SU-DHL-6 (cell line): ENCODE data around the gene SPSB3.

Experiments
- H2AFZ ChIP-seq: fragments of 200-600 bp; sonication (generic); 2 replicates; pipeline ENCODE4 v1.6.1; 2014; ENCODE audit warnings: low read depth, mild to moderate bottlenecking, moderate library complexity, mixed read lengths, antibody characterized with exemption, low read length; ENCODE audit not compliant: severe bottlenecking
- H3F3A ChIP-seq: fragments of 200-600 bp; shearing (Covaris generic); 2 replicates; pipeline ENCODE4 v1.6.0; 2016; ENCODE audit warnings: antibody characterized with exemption, mild to moderate bottlenecking; ENCODE audit not compliant: insufficient read depth
- H3K27ac ChIP-seq: fragments of 200-600 bp; sonication (generic); 2 replicates; pipeline ENCODE4 v1.5.1; 2016; ENCODE audit warnings: low read depth, mild to moderate bottlenecking, low read length, moderate library complexity, mixed read lengths
- H3K27me3 ChIP-seq: fragments of 200-600 bp; sonication (generic), shearing (Covaris generic); 2 replicates; pipeline ENCODE4 v1.6.0; 2014; ENCODE audit warnings: mild to moderate bottlenecking, low read length
- H3K36me3 ChIP-seq: fragments of 200-600 bp; sonication (generic); 2 replicates; pipeline ENCODE4 v1.6.1; 2014; ENCODE audit warnings: mild to moderate bottlenecking, low read length, mixed read lengths
- H3K4me2 ChIP-seq: fragments of 300-600, 200-600 bp; shearing (Covaris generic), sonication (generic); 2 replicates; pipeline ENCODE4 v1.6.0; 2014; ENCODE audit warnings: low read length, low read depth, mild to moderate bottlenecking; ENCODE audit not compliant: poor library complexity, severe bottlenecking
- H3K4me3 ChIP-seq: fragments of 200-600 bp; sonication (generic); 2 replicates; pipeline ENCODE4 v1.5.1; 2014; ENCODE audit warnings: antibody characterized with exemption, low read length, mild to moderate bottlenecking, mixed read lengths; ENCODE audit not compliant: insufficient read depth, poor library complexity, severe bottlenecking
- H3K79me2 ChIP-seq: fragments of 200-600 bp; sonication (generic); 2 replicates; pipeline ENCODE4 v1.6.1; 2014; ENCODE audit warnings: mild to moderate bottlenecking, low read length, moderate library complexity; ENCODE audit not compliant: insufficient read depth
- H3K9ac ChIP-seq: fragments of 200-600 bp; sonication (generic); 2 replicates; pipeline ENCODE4 v1.7.0; 2014; ENCODE audit warnings: mild to moderate bottlenecking, low read length
- H3K9me2 ChIP-seq: fragments of 200-600 bp; sonication (generic); replicated peaks from 2 replicates; pipeline ENCODE4 v1.6.1; 2014; ENCODE audit warnings: low read length; ENCODE audit not compliant: insufficient read depth
- H3K9me3 ChIP-seq: fragments of 200-600 bp; sonication (generic); 2 replicates; pipeline ENCODE4 v1.6.1; 2014; ENCODE audit warnings: low read length, mixed read lengths; ENCODE audit not compliant: insufficient read depth
- H4K20me1 ChIP-seq: fragments of 200-600 bp; sonication (generic); 2 replicates; pipeline ENCODE4 v1.6.1; 2014; ENCODE audit warnings: low read depth, mild to moderate bottlenecking, antibody characterized with exemption, low read length, moderate library complexity, mixed read lengths
- EZH2phosphoT487 ChIP-seq: fragments of 200-600 bp; sonication (generic), shearing (Covaris generic); conservative IDR thresholded peaks from 2 replicates; pipeline ENCODE4 v1.6.1; 2018; ENCODE audit warnings: mild to moderate bottlenecking, antibody characterized with exemption, low read length, moderate library complexity, mixed read lengths
- TF ChIP-seq, protein P1 (sequence below): fragments of 200-600 bp; sonication (generic); IDR thresholded peaks from one replicate; pipeline ENCODE4 v1.5.1; 2017; ENCODE audit warnings: antibody characterized with exemption, mild to moderate bottlenecking, low read length, moderate library complexity; ENCODE audit not compliant: insufficient read depth, poor library complexity, severe bottlenecking

Gene SPSB3

GRCh38 chr16:1828645-1829410, 46.5 kb upstream of the SPSB3 start:
- H4K20me1 ChIP-seq: 0 out of 2 replicates have a peak, but pooled peaks cover 3% of the 10 kb centered on the region
- H3K27me3 ChIP-seq: no peaks in the 10 kb centered on the region
- no peak overlapping the region for H2AFZ ChIP-seq
- no peaks in the 10 kb centered on the region for H3K9me2 ChIP-seq
- TF ChIP-seq, protein P1, sequence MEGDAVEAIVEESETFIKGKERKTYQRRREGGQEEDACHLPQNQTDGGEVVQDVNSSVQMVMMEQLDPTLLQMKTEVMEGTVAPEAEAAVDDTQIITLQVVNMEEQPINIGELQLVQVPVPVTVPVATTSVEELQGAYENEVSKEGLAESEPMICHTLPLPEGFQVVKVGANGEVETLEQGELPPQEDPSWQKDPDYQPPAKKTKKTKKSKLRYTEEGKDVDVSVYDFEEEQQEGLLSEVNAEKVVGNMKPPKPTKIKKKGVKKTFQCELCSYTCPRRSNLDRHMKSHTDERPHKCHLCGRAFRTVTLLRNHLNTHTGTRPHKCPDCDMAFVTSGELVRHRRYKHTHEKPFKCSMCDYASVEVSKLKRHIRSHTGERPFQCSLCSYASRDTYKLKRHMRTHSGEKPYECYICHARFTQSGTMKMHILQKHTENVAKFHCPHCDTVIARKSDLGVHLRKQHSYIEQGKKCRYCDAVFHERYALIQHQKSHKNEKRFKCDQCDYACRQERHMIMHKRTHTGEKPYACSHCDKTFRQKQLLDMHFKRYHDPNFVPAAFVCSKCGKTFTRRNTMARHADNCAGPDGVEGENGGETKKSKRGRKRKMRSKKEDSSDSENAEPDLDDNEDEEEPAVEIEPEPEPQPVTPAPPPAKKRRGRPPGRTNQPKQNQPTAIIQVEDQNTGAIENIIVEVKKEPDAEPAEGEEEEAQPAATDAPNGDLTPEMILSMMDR: no peak
- TF ChIP-seq EZH2phosphoT487: no peak
- H3K4me2 ChIP-seq: peak overlapping the region; percentile 54
- peaks cover 12% of the 10 kb centered on the region; the same call in 1 of the 2 replicates for H3F3A ChIP-seq
- no peak overlapping the region for H3K4me3 ChIP-seq
- H3K9ac ChIP-seq: 0 out of 2 replicates have a peak overlapping the region, but pooled peaks have one; percentile 5
- no peaks in the 10 kb centered on the region for H3K9me3 ChIP-seq
- peaks cover 5% of the 10 kb centered on the region; the same call in 1 of the 2 replicates for H3K79me2 ChIP-seq
- no peaks in the 10 kb centered on the region for H3K36me3 ChIP-seq
- no peak overlapping the region for H3K27ac ChIP-seq

DNA sequence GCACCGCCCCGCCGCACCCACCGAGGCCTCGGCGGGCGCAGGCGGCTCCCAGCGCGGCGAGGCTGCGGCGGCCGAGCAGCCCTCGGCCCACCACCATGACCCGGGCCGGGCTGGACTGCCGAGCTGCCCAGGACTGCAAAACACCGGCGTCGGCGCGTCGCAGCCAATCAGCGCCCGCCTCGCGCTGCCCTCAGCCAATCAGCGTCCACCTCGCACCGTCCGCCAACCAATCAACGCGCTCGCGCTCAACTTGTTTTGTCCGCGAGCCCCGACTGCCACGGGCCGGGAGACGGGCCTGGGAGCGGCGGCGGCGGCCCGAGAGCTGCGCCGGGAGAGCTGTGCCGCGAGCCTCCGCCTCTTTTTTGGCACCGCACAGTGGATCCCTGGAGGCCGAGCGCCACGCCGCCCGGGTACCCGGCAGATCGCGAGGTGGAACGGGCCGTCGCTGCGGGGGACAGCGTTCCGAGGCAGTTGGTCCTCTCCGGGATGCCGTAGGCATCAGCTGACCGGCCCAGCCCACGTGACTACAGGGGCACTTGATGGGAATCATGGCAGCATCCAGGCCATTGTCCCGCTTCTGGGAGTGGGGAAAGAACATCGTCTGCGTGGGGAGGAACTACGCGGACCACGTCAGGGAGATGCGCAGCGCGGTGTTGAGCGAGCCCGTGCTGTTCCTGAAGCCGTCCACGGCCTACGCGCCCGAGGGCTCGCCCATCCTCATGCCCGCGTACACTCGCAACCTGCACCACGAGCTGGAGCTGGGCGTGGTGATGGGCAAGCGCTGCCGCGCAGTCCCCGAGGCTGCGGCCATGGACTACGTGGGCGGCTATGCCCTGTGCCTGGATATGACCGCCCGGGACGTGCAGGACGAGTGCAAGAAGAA, 44.6 kb upstream of the SPSB3 start, which contains the start of the genes FAHD1 and HAGH:
Gene FAHD1, plus strand, starts transcription at position 516 of the 883 bp plus-strand sequence. Its CDS starts 33 bp downstream, at position 549.
Gene HAGH, minus strand, starts transcription at position 135 of the 883 bp plus-strand sequence. Its CDS starts 38 bp downstream, at position 97.
- Histone ChIP-seq H3K36me3 (no peaks in the 10 kb centered on the region), H3K79me2 (peaks cover 5% of the 10 kb centered on the region; the same call in 1 of the 2 replicates), H3K9me3 (no peaks in the 10 kb centered on the region), H3K27me3 (no peaks in the 10 kb centered on the region), H3F3A (peaks cover 12% of the 10 kb centered on the region; the same call in 1 of the 2 replicates), H3K4me3 (peak within 1 kb of the TSS; percentile 81), H3K27ac (peak within 1 kb of the TSS; percentile 24; the same call in 1 of the 2 replicates), H3K4me2 (peak within 1 kb of the TSS; percentile 54), H4K20me1 (0 out of 2 replicates have a peak, but pooled peaks cover 3% of the 10 kb centered on the region), H3K9ac (peak within 1 kb of the TSS; percentile 74), H2AFZ (peak within 1 kb of the TSS; percentile 98), H3K9me2 (no peaks in the 10 kb centered on the region)
- TF ChIP-seq EZH2phosphoT487: no peak
- TF ChIP-seq, protein P1: no peak

DNA sequence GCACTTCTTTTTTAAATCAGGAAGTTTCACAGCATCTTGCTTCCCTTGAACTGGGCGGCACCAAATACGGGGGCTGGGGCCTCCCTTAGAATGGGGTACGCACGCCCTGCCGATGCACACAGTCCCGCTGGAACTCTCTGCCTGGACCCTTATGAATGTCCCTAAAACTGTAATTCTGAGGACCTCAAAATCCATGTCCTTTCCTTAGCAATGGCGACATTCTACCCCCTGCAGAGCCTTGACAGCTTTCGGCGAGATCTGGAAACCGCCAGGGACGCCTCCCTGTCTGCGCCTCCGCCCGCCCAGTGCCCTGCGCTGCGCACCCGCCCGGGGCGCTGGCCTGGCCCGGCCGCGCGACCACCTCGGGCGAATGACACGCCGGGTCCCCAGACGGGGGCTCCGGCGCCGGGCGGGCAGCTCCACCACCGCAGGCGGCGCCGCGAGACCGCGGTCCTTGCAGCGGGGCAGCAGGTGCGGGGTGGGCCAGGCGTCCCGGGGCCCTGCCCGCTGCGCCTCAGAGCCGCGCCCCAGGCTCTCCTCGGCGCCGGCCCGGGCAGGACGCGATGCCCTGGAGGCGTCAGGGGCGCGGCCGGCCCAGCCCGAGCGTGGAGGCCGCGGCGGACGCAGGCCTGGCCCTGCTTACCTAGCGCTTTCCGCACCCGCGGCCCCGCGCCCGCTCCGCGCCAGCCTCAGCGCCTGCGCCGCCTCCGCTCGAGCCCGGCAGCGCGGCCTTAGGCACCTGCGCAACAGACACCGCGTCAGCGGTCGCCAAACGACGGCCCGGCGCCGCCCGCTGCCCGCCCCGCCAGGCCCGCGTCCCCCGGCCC, 43.7 kb upstream of the SPSB3 start:
- no peaks in the 10 kb centered on the region for H3K27me3 ChIP-seq
- H3K79me2 ChIP-seq: peaks cover 5% of the 10 kb centered on the region; the same call in 1 of the 2 replicates
- no peaks in the 10 kb centered on the region for H3K9me2 ChIP-seq
- H2AFZ ChIP-seq: peak overlapping the region; percentile 39
- no peak for TF ChIP-seq EZH2phosphoT487
- TF ChIP-seq, protein P1: no peak
- no peaks in the 10 kb centered on the region for H3K9me3 ChIP-seq
- H3K4me2 ChIP-seq: peak overlapping the region; percentile 54
- no peaks in the 10 kb centered on the region for H3K36me3 ChIP-seq
- H3K9ac ChIP-seq: peak overlapping the region; percentile 48; the same call in 1 of the 2 replicates
- H4K20me1 ChIP-seq: 0 out of 2 replicates have a peak, but pooled peaks cover 3% of the 10 kb centered on the region
- H3F3A ChIP-seq: peaks cover 10% of the 10 kb centered on the region; the same call in 1 of the 2 replicates
- no peak overlapping the region for H3K27ac ChIP-seq
- H3K4me3 ChIP-seq: peak overlapping the region; percentile 81
